H9 (cell line): ENCODE measurements around the gene HOOK2. TPM values are rescaled to one million over a fixed set of nuclear protein-coding genes. Genes with fewer than 3 reads are reported as not detected.

Experiments used
- DNase-seq: peaks from one replicate; pipeline ENCODE4 v3.0.0-alpha.2; 2017
- H2AFZ ChIP-seq: one replicate; pipeline ENCODE4 v1.6.1; 2013; ENCODE audit warnings: mild to moderate bottlenecking, low read length, control low read depth, moderate library complexity
- H2AK5ac ChIP-seq: 2 replicates; pipeline ENCODE4 v1.6.1; 2013; ENCODE audit warnings: low read length, control low read depth, mixed read lengths; ENCODE audit not compliant: insufficient read length
- H2BK120ac ChIP-seq: one replicate; pipeline ENCODE4 v1.6.1; 2013; ENCODE audit warnings: low read depth, mild to moderate bottlenecking, low read length, control low read depth, inconsistent platforms; ENCODE audit not compliant: poor library complexity, severe bottlenecking
- H2BK12ac ChIP-seq: 2 replicates; pipeline ENCODE4 v1.6.1; 2013; ENCODE audit warnings: low read length, control low read depth, mixed read lengths, low read depth; ENCODE audit not compliant: insufficient read length
- H2BK15ac ChIP-seq: 2 replicates; pipeline ENCODE4 v1.6.1; 2013; ENCODE audit warnings: low read depth, low read length, control low read depth
- H2BK20ac ChIP-seq: one replicate; pipeline ENCODE4 v1.6.1; 2013; ENCODE audit warnings: low read depth, mild to moderate bottlenecking, low read length, control low read depth, inconsistent platforms; ENCODE audit not compliant: poor library complexity, severe bottlenecking
- H2BK5ac ChIP-seq: 2 replicates; pipeline ENCODE4 v1.6.1; 2013; ENCODE audit warnings: low read length, control low read depth, mixed read lengths; ENCODE audit not compliant: insufficient read length
- H3K14ac ChIP-seq: 2 replicates; pipeline ENCODE4 v1.6.1; 2013; ENCODE audit warnings: low read length, control low read depth; ENCODE audit not compliant: insufficient read depth
- H3K18ac ChIP-seq: 2 replicates; pipeline ENCODE4 v1.6.1; 2013; ENCODE audit warnings: low read depth, mild to moderate bottlenecking, mixed read lengths, low read length, control low read depth; ENCODE audit not compliant: insufficient read length
- H3K23ac ChIP-seq: 2 replicates; pipeline ENCODE4 v1.6.1; 2013; ENCODE audit warnings: low read length, control low read depth, mixed read lengths, low read depth; ENCODE audit not compliant: insufficient read length
- H3K23me2 ChIP-seq: 2 replicates; pipeline ENCODE4 v1.6.1; 2013; ENCODE audit warnings: low read depth, mild to moderate bottlenecking, mixed read lengths, low read length, control low read depth; ENCODE audit not compliant: insufficient read length, poor library complexity, severe bottlenecking
- H3K27ac ChIP-seq: 2 replicates; pipeline ENCODE4 v1.5.1; 2013; ENCODE audit warnings: low read length, control low read depth, mixed read lengths, low read depth; ENCODE audit not compliant: insufficient read length
- H3K27me3 ChIP-seq: 2 replicates; pipeline ENCODE4 v1.6.1; 2013; ENCODE audit warnings: low read length, control low read depth, inconsistent platforms; ENCODE audit not compliant: insufficient read depth
- H3K4ac ChIP-seq: 2 replicates; pipeline ENCODE4 v1.6.1; 2013; ENCODE audit warnings: low read depth, mild to moderate bottlenecking, control low read depth, inconsistent platforms, low read length, moderate library complexity
- H3K4me1 ChIP-seq: 2 replicates; pipeline ENCODE4 v1.6.1; 2013; ENCODE audit warnings: low read length, control low read depth, inconsistent platforms; ENCODE audit not compliant: insufficient read depth
- H3K4me2 ChIP-seq: 2 replicates; pipeline ENCODE4 v1.6.1; 2013; ENCODE audit warnings: low read length, control low read depth, mixed read lengths; ENCODE audit not compliant: insufficient read length, insufficient read depth
- H3K56ac ChIP-seq: 2 replicates; pipeline ENCODE4 v1.6.1; 2013; ENCODE audit warnings: low read depth, mild to moderate bottlenecking, mixed read lengths, low read length, control low read depth; ENCODE audit not compliant: insufficient read length
- H3K79me1 ChIP-seq: 2 replicates; pipeline ENCODE4 v1.6.1; 2013; ENCODE audit warnings: low read depth, mild to moderate bottlenecking, moderate library complexity, low read length, control low read depth, inconsistent platforms; ENCODE audit not compliant: insufficient read depth, poor library complexity, severe bottlenecking
- H3K79me2 ChIP-seq: 2 replicates; pipeline ENCODE4 v1.6.1; 2013; ENCODE audit warnings: low read length, control low read depth, inconsistent platforms; ENCODE audit not compliant: insufficient read depth
- H3K9ac ChIP-seq: 2 replicates; pipeline ENCODE4 v1.6.1; 2013; ENCODE audit warnings: low read length, control low read depth, mixed read lengths; ENCODE audit not compliant: insufficient read length; ENCODE audit errors: extremely low read depth
- H3K9me3 ChIP-seq: one replicate; pipeline ENCODE4 v1.6.1; 2013; ENCODE audit warnings: low read depth, low read length, inconsistent platforms; ENCODE audit not compliant: control insufficient read depth
- H3T11ph ChIP-seq: one replicate; pipeline ENCODE4 v1.6.1; 2013; ENCODE audit warnings: mild to moderate bottlenecking, low read length, control low read depth, inconsistent platforms
- H4K20me1 ChIP-seq: one replicate; pipeline ENCODE4 v1.6.1; 2013; ENCODE audit not compliant: control insufficient read depth, insufficient read length, insufficient read depth
- H4K5ac ChIP-seq: 2 replicates; pipeline ENCODE4 v1.6.1; 2013; ENCODE audit warnings: low read depth, mild to moderate bottlenecking, mixed read lengths, low read length, control low read depth; ENCODE audit not compliant: insufficient read length
- H4K8ac ChIP-seq: replicated peaks from 2 replicates; pipeline ENCODE4 v1.6.1; 2013; ENCODE audit warnings: low read length, control low read depth, mixed read lengths, low read depth; ENCODE audit not compliant: insufficient read length
- H4K91ac ChIP-seq: 2 replicates; pipeline ENCODE4 v1.6.1; 2013; ENCODE audit warnings: low read depth, mild to moderate bottlenecking, moderate library complexity, mixed read lengths, low read length, control low read depth; ENCODE audit not compliant: insufficient read length
- H3K27ac Mint-ChIP-seq, 3 experiments: 2 replicates in 2 of 3; 3 replicates in 1 of 3; pipeline ENCODE4 v1.8.0; 2020 to 2021; ENCODE audit warnings: mixed read lengths in 3 of 3, mild to moderate bottlenecking in 1 of 3, moderate library complexity in 1 of 3
- H3K27me3 Mint-ChIP-seq: 2 replicates; pipeline ENCODE4 v1.8.0; 2021; ENCODE audit warnings: low read depth, mild to moderate bottlenecking, moderate library complexity, mixed read lengths
- H3K36me3 Mint-ChIP-seq, 3 experiments: 2 replicates in 2 of 3; 3 replicates in 1 of 3; pipeline ENCODE4 v1.8.0; 2020 to 2021; ENCODE audit warnings: low read depth in 3 of 3, mixed read lengths in 3 of 3; ENCODE audit not compliant: insufficient read depth in 1 of 3
- H3K4me1 Mint-ChIP-seq, 2 experiments: 2 replicates each; pipeline ENCODE4 v1.8.0; 2020; ENCODE audit warnings: mixed read lengths in 2 of 2
- H3K4me3 Mint-ChIP-seq, 2 experiments: 2 replicates in 1 of 2; 3 replicates in 1 of 2; pipeline ENCODE4 v1.8.0; 2020 to 2021; ENCODE audit warnings: mild to moderate bottlenecking in 2 of 2, mixed read lengths in 2 of 2, moderate library complexity in 1 of 2
- H3K9me3 Mint-ChIP-seq, 2 experiments: 2 replicates in 1 of 2; 3 replicates in 1 of 2; pipeline ENCODE4 v1.8.0; 2020; ENCODE audit warnings: mild to moderate bottlenecking in 2 of 2, mixed read lengths in 2 of 2, moderate library complexity in 1 of 2
- CTCF ChIP-seq: fragments of 200-600 bp; sonication (generic); conservative IDR thresholded peaks from 3 replicates; pipeline ENCODE4 v1.8.0; 2021; ENCODE audit warnings: antibody characterized with exemption, mild to moderate bottlenecking
- WGBS: extraction: QIAGEN DNeasy Blood & Tissue Kit; methylation state at CpG from one replicate; pipeline ENCODE4 v1.1.7; 2013; ENCODE audit warnings: missing lambda C conversion rate, low lambda C conversion rate, mixed read lengths; ENCODE audit not compliant: insufficient read length; ENCODE audit errors: extremely low coverage; 5-methylcytosine and 5-hydroxymethylcytosine counted together
- total RNA-seq: library from RNA; stranded (reverse); gene quantifications from 2 replicates; pipeline ENCODE4 v1.2.1, GENCODE V29; 2021

The HOOK2 gene
- total RNA-seq, 1 experiment from 2014 or later: 64.7 TPM

- Histone ChIP-seq H3K27ac (no peak overlapping the region), H2BK15ac (no peak overlapping the region), H3K9ac (no peak overlapping the region), H3K23me2 (peaks cover 6% of the 10 kb centered on the region), H2AK5ac (no peak overlapping the region), H3K18ac (no peak overlapping the region), H3K56ac (no peak overlapping the region), H4K5ac (no peak overlapping the region), H3K79me1 (no peaks in the 10 kb centered on the region), H3K14ac (no peak overlapping the region), H3K4ac (no peak overlapping the region), H2BK20ac (no peak overlapping the region), H3K23ac (no peak overlapping the region), H2BK12ac (no peak overlapping the region), H3K4me1 (no peaks in the 10 kb centered on the region), H4K8ac (no peak overlapping the region), H3K4me2 (no peak overlapping the region), H3K9me3 (no peaks in the 10 kb centered on the region), H2AFZ (no peak overlapping the region), H4K20me1 (no peaks in the 10 kb centered on the region), H2BK5ac (no peak overlapping the region), H3K27me3 (no peaks in the 10 kb centered on the region; the same call in 1 of the 2 replicates), H4K91ac (no peak overlapping the region), H3T11ph (no peak overlapping the region), H3K79me2 (no peaks in the 10 kb centered on the region), H2BK120ac (no peak overlapping the region)
- peaks cover 56% of the 10 kb centered on the region for H3K27me3 Mint-ChIP-seq
- no peak overlapping the region; a peak in 1 of 5 replicates for H3K4me3 Mint-ChIP-seq
- TF ChIP-seq CTCF: no peak
- H3K9me3 Mint-ChIP-seq: peaks cover 3 to 5% of the 10 kb centered on the region in 2 experiments; a peak in 3 of 5 replicates
- no peak for DNase-seq
- H3K27ac Mint-ChIP-seq: no peak overlapping the region
- peaks cover 18 to 35% of the 10 kb centered on the region in 2 experiments for H3K4me1 Mint-ChIP-seq
- no CpG with 5 or more reads among the region's 24 CpGs for WGBS
- peaks cover 28 to 31% (median 28%) of the 10 kb centered on the region in 3 experiments for H3K36me3 Mint-ChIP-seq
These were observed 25.3 kb downstream of the HOOK2 start for GRCh38 chr19:12749938-12750521.
